ENCODE data around the gene LCN6.
"Not testable (repeated sequence)": the region's sequence is repeated elsewhere in the genome, so short reads cannot be mapped to it uniquely, and the experiment has no call there.

The LCN6 gene

GRCh38 chr9:136769710-136770191 lies 21.4 kb upstream of the LCN6 start:
- Histone ChIP-seq H3K4me3 (ENCODE audit: low read depth in 1 of 5, low read length in 5 of 5) (no peak overlapping the region), H3K27ac (ENCODE audit: low read depth, low read length) (no peak overlapping the region), H3K27me3 (ENCODE audit: control insufficient read depth in 5 of 5, insufficient read depth in 4 of 5, low read length in 5 of 5) (peaks cover 0 to 9% (median 4%) of the 10 kb centered on the region in 5 donors), H3K4me1 (ENCODE audit: control insufficient read depth in 5 of 5, insufficient read depth in 5 of 5, low read length in 5 of 5) (no peaks in the 10 kb centered on the region), H3K36me3 (ENCODE audit: control insufficient read depth in 5 of 5, insufficient read depth in 5 of 5, low read length in 5 of 5) (no peaks in the 10 kb centered on the region), H3K9me3 (ENCODE audit: control insufficient read depth in 5 of 5, low read length in 5 of 5) (peaks cover 0 to 14% (median 9%) of the 10 kb centered on the region in 5 donors), H3K9ac (ENCODE audit: low read length in 5 of 5) (no peak overlapping the region)

DNA sequence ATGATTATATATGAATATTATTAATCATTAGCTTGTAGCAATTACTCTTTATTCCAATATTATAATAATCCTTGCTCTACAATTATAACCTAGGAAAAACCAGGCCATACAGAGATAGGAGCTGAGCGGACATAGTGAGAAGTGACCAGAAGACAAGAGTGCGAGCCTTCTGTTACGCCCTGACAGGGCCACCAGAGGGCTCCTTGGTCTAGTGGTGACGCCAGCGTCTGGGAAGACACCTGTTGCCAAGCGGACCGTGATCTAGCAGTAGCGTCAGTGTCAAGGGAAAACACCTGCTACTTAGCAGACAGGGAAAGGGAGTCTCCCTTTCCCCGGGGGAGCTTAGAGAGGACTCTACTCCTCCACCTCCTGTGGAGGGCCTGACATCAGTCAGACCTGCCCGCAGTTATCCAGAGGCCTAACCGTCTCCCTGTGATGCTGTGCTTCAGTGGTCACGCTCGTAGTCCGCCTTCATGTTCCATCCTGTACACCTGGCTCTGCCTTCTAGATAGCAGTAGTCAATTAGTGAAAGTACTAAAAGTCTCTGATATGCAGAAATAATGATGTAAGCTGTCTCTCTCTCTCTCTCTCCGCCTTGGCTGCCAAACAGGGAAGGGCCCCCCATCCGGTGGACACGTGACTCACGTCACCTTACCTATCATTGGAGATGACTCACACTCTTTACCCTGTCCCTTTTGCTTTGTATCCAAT lies 18.2 kb upstream of the LCN6 start:
- peaks cover 0 to 19% (median 4%) of the 10 kb centered on the region in 5 donors for H3K27me3 ChIP-seq (ENCODE audit: control insufficient read depth in 5 of 5, insufficient read depth in 4 of 5, low read length in 5 of 5)
- H3K9ac ChIP-seq (ENCODE audit: low read length in 5 of 5); H3K27ac ChIP-seq (ENCODE audit: low read depth, low read length); H3K4me3 ChIP-seq (ENCODE audit: low read depth in 1 of 5, low read length in 5 of 5); H3K36me3 ChIP-seq (ENCODE audit: control insufficient read depth in 5 of 5, insufficient read depth in 5 of 5, low read length in 5 of 5); H3K9me3 ChIP-seq (ENCODE audit: control insufficient read depth in 5 of 5, low read length in 5 of 5); H3K4me1 ChIP-seq (ENCODE audit: control insufficient read depth in 5 of 5, insufficient read depth in 5 of 5, low read length in 5 of 5): not testable (repeated sequence)

GRCh38 chr9:136765745-136766409 lies 17.6 kb upstream of the LCN6 start:
- H3K27ac ChIP-seq (ENCODE audit: low read depth, low read length); H3K36me3 ChIP-seq (ENCODE audit: control insufficient read depth in 5 of 5, insufficient read depth in 5 of 5, low read length in 5 of 5); H3K4me1 ChIP-seq (ENCODE audit: control insufficient read depth in 5 of 5, insufficient read depth in 5 of 5, low read length in 5 of 5); H3K4me3 ChIP-seq (ENCODE audit: low read depth in 1 of 5, low read length in 5 of 5); H3K9ac ChIP-seq (ENCODE audit: low read length in 5 of 5); H3K9me3 ChIP-seq (ENCODE audit: control insufficient read depth in 5 of 5, low read length in 5 of 5): not testable (repeated sequence)
- H3K27me3 ChIP-seq (ENCODE audit: control insufficient read depth in 5 of 5, insufficient read depth in 4 of 5, low read length in 5 of 5): peaks cover 0 to 19% (median 4%) of the 10 kb centered on the region in 5 donors

- H3K27me3 ChIP-seq (ENCODE audit: control insufficient read depth in 5 of 5, insufficient read depth in 4 of 5, low read length in 5 of 5): peaks cover 3 to 19% (median 4%) of the 10 kb centered on the region in 5 donors
- no peaks in the 10 kb centered on the region for H3K9me3 ChIP-seq (ENCODE audit: control insufficient read depth in 5 of 5, low read length in 5 of 5)
- H3K9ac ChIP-seq (ENCODE audit: low read length in 5 of 5): no peak overlapping the region
- H3K36me3 ChIP-seq (ENCODE audit: control insufficient read depth in 5 of 5, insufficient read depth in 5 of 5, low read length in 5 of 5): no peaks in the 10 kb centered on the region
- peaks cover 0 to 6% (median 4%) of the 10 kb centered on the region in 5 donors for H3K4me1 ChIP-seq (ENCODE audit: control insufficient read depth in 5 of 5, insufficient read depth in 5 of 5, low read length in 5 of 5)
- no peak overlapping the region for H3K4me3 ChIP-seq (ENCODE audit: low read depth in 1 of 5, low read length in 5 of 5)
- no peak overlapping the region for H3K27ac ChIP-seq (ENCODE audit: low read depth, low read length)
These were observed 16.7 kb upstream of the LCN6 start for GRCh38 chr9:136765041-136765440.

- Histone ChIP-seq H3K9ac (ENCODE audit: low read length in 5 of 5) (no peak within 1 kb of the TSS), H3K4me1 (ENCODE audit: control insufficient read depth in 5 of 5, insufficient read depth in 5 of 5, low read length in 5 of 5) (peaks cover 0 to 6% (median 4%) of the 10 kb centered on the region in 5 donors), H3K9me3 (ENCODE audit: control insufficient read depth in 5 of 5, low read length in 5 of 5) (no peaks in the 10 kb centered on the region), H3K27me3 (ENCODE audit: control insufficient read depth in 5 of 5, insufficient read depth in 4 of 5, low read length in 5 of 5) (peaks cover 3 to 19% (median 4%) of the 10 kb centered on the region in 5 donors), H3K4me3 (ENCODE audit: low read depth in 1 of 5, low read length in 5 of 5) (no peak within 1 kb of the TSS), H3K27ac (ENCODE audit: low read depth, low read length) (no peak within 1 kb of the TSS), H3K36me3 (ENCODE audit: control insufficient read depth in 5 of 5, insufficient read depth in 5 of 5, low read length in 5 of 5) (no peaks in the 10 kb centered on the region)
These were observed 16.1 kb upstream of the LCN6 start, which contains the start of gene LCN15 for GRCh38 chr9:136764301-136764891. Gene LCN15, minus strand, starts transcription at chr9:136764518. Its CDS starts 30 bp downstream, at chr9:136764488.

- Histone ChIP-seq H3K4me1 (ENCODE audit: control insufficient read depth in 5 of 5, insufficient read depth in 5 of 5, low read length in 5 of 5) (peaks cover 0 to 6% (median 4%) of the 10 kb centered on the region in 5 donors), H3K27ac (ENCODE audit: low read depth, low read length) (no peak overlapping the region), H3K27me3 (ENCODE audit: control insufficient read depth in 5 of 5, insufficient read depth in 4 of 5, low read length in 5 of 5) (peaks cover 3 to 19% (median 4%) of the 10 kb centered on the region in 5 donors), H3K36me3 (ENCODE audit: control insufficient read depth in 5 of 5, insufficient read depth in 5 of 5, low read length in 5 of 5) (no peaks in the 10 kb centered on the region), H3K4me3 (ENCODE audit: low read depth in 1 of 5, low read length in 5 of 5) (no peak overlapping the region), H3K9me3 (ENCODE audit: control insufficient read depth in 5 of 5, low read length in 5 of 5) (no peaks in the 10 kb centered on the region), H3K9ac (ENCODE audit: low read length in 5 of 5) (no peak overlapping the region)
These were observed 15.3 kb upstream of the LCN6 start for GRCh38 chr9:136763649-136764035.

DNA sequence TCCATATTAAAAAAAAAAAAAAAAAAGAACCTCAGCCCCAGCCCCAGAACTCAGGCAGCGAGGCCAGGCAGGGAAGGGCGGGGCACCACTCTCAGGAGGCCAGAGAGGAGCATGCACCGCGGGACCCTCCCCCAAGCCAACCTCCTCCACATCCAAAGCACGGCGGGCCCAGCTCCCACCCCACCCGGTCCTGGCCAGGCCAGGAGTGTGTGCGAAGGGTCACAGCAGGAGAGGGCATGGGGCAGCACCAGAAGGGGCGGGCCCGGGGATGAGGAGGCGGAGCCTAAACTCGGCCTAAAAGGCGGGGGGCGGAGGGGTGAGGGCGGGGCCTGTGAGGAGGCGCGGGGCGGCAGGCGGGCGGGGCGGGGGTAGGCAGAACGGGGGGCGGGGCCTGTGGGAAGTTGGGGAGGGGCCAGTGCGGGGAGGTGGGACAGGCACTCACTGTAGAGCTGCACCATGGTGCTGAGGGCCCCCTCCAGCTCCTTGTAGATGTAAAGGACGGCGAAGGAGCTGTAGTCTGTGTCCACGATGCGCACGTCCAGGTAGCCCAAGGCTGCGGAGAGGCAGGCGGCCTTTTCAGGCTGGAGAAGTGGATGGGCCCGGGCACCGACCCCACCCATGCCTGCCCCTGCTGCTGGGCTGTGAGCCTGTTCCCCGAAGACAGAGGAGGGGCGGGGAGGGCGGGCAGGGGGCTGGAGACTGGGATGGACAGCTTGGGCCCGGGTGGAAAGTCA lies 14.8 kb upstream of the LCN6 start:
- H3K9me3 ChIP-seq (ENCODE audit: control insufficient read depth in 5 of 5, low read length in 5 of 5): no peaks in the 10 kb centered on the region
- peaks cover 0 to 6% (median 5%) of the 10 kb centered on the region in 5 donors for H3K4me1 ChIP-seq (ENCODE audit: control insufficient read depth in 5 of 5, insufficient read depth in 5 of 5, low read length in 5 of 5)
- H3K4me3 ChIP-seq (ENCODE audit: low read depth in 1 of 5, low read length in 5 of 5): no peak overlapping the region
- no peak overlapping the region for H3K9ac ChIP-seq (ENCODE audit: low read length in 5 of 5)
- peaks cover 2 to 17% (median 4%) of the 10 kb centered on the region in 5 donors for H3K27me3 ChIP-seq (ENCODE audit: control insufficient read depth in 5 of 5, insufficient read depth in 4 of 5, low read length in 5 of 5)
- H3K27ac ChIP-seq (ENCODE audit: low read depth, low read length): no peak overlapping the region
- H3K36me3 ChIP-seq (ENCODE audit: control insufficient read depth in 5 of 5, insufficient read depth in 5 of 5, low read length in 5 of 5): no peaks in the 10 kb centered on the region

- Histone ChIP-seq H3K9ac (ENCODE audit: low read length in 5 of 5) (no peak overlapping the region), H3K36me3 (ENCODE audit: control insufficient read depth in 5 of 5, insufficient read depth in 5 of 5, low read length in 5 of 5) (no peaks in the 10 kb centered on the region), H3K27ac (ENCODE audit: low read depth, low read length) (no peak overlapping the region), H3K9me3 (ENCODE audit: control insufficient read depth in 5 of 5, low read length in 5 of 5) (no peaks in the 10 kb centered on the region), H3K27me3 (ENCODE audit: control insufficient read depth in 5 of 5, insufficient read depth in 4 of 5, low read length in 5 of 5) (peaks cover 0 to 10% (median 0%) of the 10 kb centered on the region in 5 donors), H3K4me1 (ENCODE audit: control insufficient read depth in 5 of 5, insufficient read depth in 5 of 5, low read length in 5 of 5) (peaks cover 0 to 7% (median 5%) of the 10 kb centered on the region in 5 donors), H3K4me3 (ENCODE audit: low read depth in 1 of 5, low read length in 5 of 5) (no peak overlapping the region)
These were observed 13.9 kb upstream of the LCN6 start for GRCh38 chr9:136762221-136762691.

DNA sequence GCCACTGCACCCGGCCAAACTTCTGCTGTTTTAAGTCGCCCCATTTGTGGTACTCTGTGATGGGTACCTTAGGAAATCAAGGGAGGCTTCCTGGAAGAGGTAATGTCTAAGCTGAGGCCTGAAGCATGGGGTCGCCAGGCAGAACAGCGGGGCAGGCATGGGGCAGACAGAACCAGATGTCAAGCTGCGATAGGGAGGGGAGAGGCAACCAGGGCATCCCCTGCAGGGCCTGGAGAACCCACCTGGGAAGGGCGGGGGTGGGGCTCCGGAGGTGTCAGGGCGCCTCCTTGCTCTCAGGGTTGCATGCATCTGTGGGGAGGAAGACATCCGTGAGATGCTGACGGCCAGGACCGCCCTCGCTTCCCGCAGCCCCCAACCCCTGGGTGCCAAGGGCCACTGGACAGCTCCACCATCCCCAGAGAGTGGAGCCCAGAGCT lies 13.2 kb upstream of the LCN6 start:
- H3K9ac ChIP-seq (ENCODE audit: low read length in 5 of 5): no peak overlapping the region
- H3K4me3 ChIP-seq (ENCODE audit: low read depth in 1 of 5, low read length in 5 of 5): no peak overlapping the region
- H3K27ac ChIP-seq (ENCODE audit: low read depth, low read length): no peak overlapping the region
- no peaks in the 10 kb centered on the region for H3K36me3 ChIP-seq (ENCODE audit: control insufficient read depth in 5 of 5, insufficient read depth in 5 of 5, low read length in 5 of 5)
- H3K27me3 ChIP-seq (ENCODE audit: control insufficient read depth in 5 of 5, insufficient read depth in 4 of 5, low read length in 5 of 5): peaks cover 0 to 10% (median 3%) of the 10 kb centered on the region in 5 donors
- H3K4me1 ChIP-seq (ENCODE audit: control insufficient read depth in 5 of 5, insufficient read depth in 5 of 5, low read length in 5 of 5): peaks cover 0 to 7% (median 5%) of the 10 kb centered on the region in 5 donors
- H3K9me3 ChIP-seq (ENCODE audit: control insufficient read depth in 5 of 5, low read length in 5 of 5): no peaks in the 10 kb centered on the region
